OCI-M2 (cell line): ENCODE measurements around the gene NAXE.
"Not testable (repeated sequence)": the region's sequence is repeated elsewhere in the genome, so short reads cannot be mapped to it uniquely, and the experiment has no call there.

Source experiments
- DNase-seq: peaks from one replicate; lab custom pipeline; 2025; ENCODE audit not compliant: unreplicated experiment; lab: John Stamatoyannopoulos, UW

NAXE gene

GRCh38 chr1:156592910-156593660 lies 1.5 kb downstream of the NAXE start:
- no peak for DNase-seq

- DNase-seq: no peak
Observed at GRCh38 chr1:156593661-156593989, 2.0 kb downstream of the NAXE start.

- DNase-seq: no peak
Observed at GRCh38 chr1:156594190-156594589, 2.6 kb downstream of the NAXE start.

GRCh38 chr1:156595016-156595415 lies 3.4 kb downstream of the NAXE start:
- DNase-seq: no peak

- DNase-seq: no peak
Observed at GRCh38 chr1:156596426-156596825, 4.8 kb downstream of the NAXE start.

GRCh38 chr1:156598125-156598524 lies 6.5 kb downstream of the NAXE start:
- DNase-seq: no peak

- no peak for DNase-seq
Observed at GRCh38 chr1:156598731-156599432, 7.3 kb downstream of the NAXE start.

GRCh38 chr1:156599811-156600210 lies 8.2 kb downstream of the NAXE start:
- no peak for DNase-seq

- DNase-seq: no peak
Observed at GRCh38 chr1:156600733-156601121, 9.2 kb downstream of the NAXE start.

- DNase-seq: no peak
Observed at GRCh38 chr1:156601122-156601830, 9.7 kb downstream of the NAXE start, which contains the start of gene GPATCH4. TSS of gene GPATCH4 (minus strand) at chr1:156601479.

- no peak for DNase-seq
Observed at GRCh38 chr1:156601892-156602291, 10.3 kb downstream of the NAXE start.

- DNase-seq: no peak
Observed at GRCh38 chr1:156602557-156602993, 11.0 kb downstream of the NAXE start.

- DNase-seq: not testable (repeated sequence)
Observed at GRCh38 chr1:156607344-156607743, 15.8 kb downstream of the NAXE start.

GRCh38 chr1:156608036-156608674 lies 16.6 kb downstream of the NAXE start:
- DNase-seq: no peak

GRCh38 chr1:156608981-156609380 lies 17.4 kb downstream of the NAXE start:
- no peak for DNase-seq

- not testable (repeated sequence) for DNase-seq
Observed at GRCh38 chr1:156610072-156610471, 18.5 kb downstream of the NAXE start.

- no peak for DNase-seq
Observed at GRCh38 chr1:156612666-156613065, 21.1 kb downstream of the NAXE start.

- DNase-seq: no peak
Observed at GRCh38 chr1:156615946-156616345, 24.4 kb downstream of the NAXE start.

- no peak for DNase-seq
Observed at GRCh38 chr1:156616463-156616862, 24.9 kb downstream of the NAXE start.

- no peak for DNase-seq
Observed at GRCh38 chr1:156618853-156619581, 27.4 kb downstream of the NAXE start, which contains the start of gene HAPLN2. TSS of gene HAPLN2 (plus strand) at chr1:156619415. CDS start at chr1:156623491, 4,076 bp downstream.

GRCh38 chr1:156619582-156619955 lies 28.0 kb downstream of the NAXE start:
- DNase-seq: no peak
